ENCODE measurements around the gene TECR. TPM values are rescaled to one million over a fixed set of nuclear protein-coding genes. Genes with fewer than 3 reads are reported as not detected.

Gene TECR
- total RNA-seq, 1 experiment from 2014 or later, result 232 TPM

- TF ChIP-seq REST (IDR thresholded peaks at IDR 0.05; ENCODE audit: low read depth), result no peak
These were observed 31.3 kb downstream of the TECR start (continued) for GRCh38 chr19:14560776-14561108.

DNA sequence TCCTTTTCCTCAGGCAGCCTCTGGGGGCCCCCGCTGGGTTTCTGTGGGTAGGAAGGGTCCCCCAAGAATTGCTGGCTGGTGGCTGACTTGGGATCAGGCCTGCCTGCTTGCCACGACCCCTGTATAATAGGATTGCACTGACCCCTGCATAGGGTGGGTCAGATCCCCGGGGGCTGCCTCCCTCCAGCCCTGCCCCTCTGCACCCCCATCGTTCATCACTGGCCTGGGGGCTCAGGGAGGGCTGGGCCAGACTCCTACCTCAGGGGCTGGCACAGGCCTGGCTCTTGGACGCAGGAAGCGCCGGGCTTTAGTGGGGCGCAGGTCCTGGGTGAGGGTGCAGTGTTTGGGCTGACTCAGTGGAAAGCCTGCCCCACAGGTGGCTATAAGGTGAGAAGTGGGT is 31.9 kb downstream of the TECR start:
- no TSS peak for BruUV-seq (replicated peaks)
- DNase-seq (ENCODE audit: low read depth, low spot score), result no peak
- ChIA-PET RAD21 (ENCODE audit: low non-redundant PET in 1 of 2, low total read pairs in 2 of 2, uncharacterized antibody in 2 of 2, unreplicated experiment in 2 of 2) (no interaction called here), CTCF (no interaction called here), POLR2A (no interaction called here)
- Histone ChIP-seq H3K36me3 (ENCODE audit: control insufficient read depth in 1 of 2, insufficient read depth in 2 of 2, low read length in 2 of 2) (peaks cover 0 to 4% of the 10 kb centered on the region in 2 experiments; a peak in 2 of 4 replicates), H3K9ac (ENCODE audit: low read length) (no peak overlapping the region), H3K4me2 (ENCODE audit: low read length) (no peak overlapping the region), H3K79me2 (ENCODE audit: insufficient read depth, low read length) (peaks cover 66% of the 10 kb centered on the region), H3K4me3 (replicated peaks in 1 of 2; ENCODE audit: low read depth in 1 of 2, low read length in 2 of 2) (no peak overlapping the region), H4K20me1 (ENCODE audit: insufficient read depth) (no peaks in the 10 kb centered on the region), H3K27me3 (ENCODE audit: insufficient read depth, low read length) (no peaks in the 10 kb centered on the region), H3K9me3 (ENCODE audit: control insufficient read depth in 1 of 2, insufficient read depth in 1 of 2, low read depth in 1 of 2, low read length in 2 of 2) (no peaks in the 10 kb centered on the region), H3K27ac (ENCODE audit: low read depth, low read length) (no peak overlapping the region), H2AFZ (ENCODE audit: low read depth, low read length, poor library complexity, severe bottlenecking) (no peak overlapping the region), H3K4me1 (ENCODE audit: control insufficient read depth in 1 of 2, insufficient read depth in 2 of 2, low read length in 2 of 2) (peaks cover 13 to 25% of the 10 kb centered on the region in 2 experiments), H3K9me2 (ENCODE audit: insufficient read depth) (no peaks in the 10 kb centered on the region)
- TF ChIP-seq FOSL1 (IDR thresholded peaks at IDR 0.05; ENCODE audit: low read depth), result no peak
- TF ChIP-seq RAD21 (IDR thresholded peaks at IDR 0.05; ENCODE audit: low read depth), result no peak
- TF ChIP-seq TCF7L2 (IDR thresholded peaks at IDR 0.05; ENCODE audit: borderline replicate concordance, extremely low read depth, insufficient read depth, insufficient read length), result no peak
- no peak for TF ChIP-seq POLR2A (IDR thresholded peaks at IDR 0.05; ENCODE audit: borderline replicate concordance, extremely low read depth, insufficient read depth, insufficient read length)
- intact Hi-C loops (cut with micrococcal nuclease), result no loop called here
- no peak for ATAC-seq
